T-helper 9 cell (primary cell): ENCODE results near the gene RDH13.
A peak's percentile ranks its signal among the peaks of the same experiment; 100 is the strongest.

Experiments used
- DNase-seq: peaks from one replicate; pipeline ENCODE4 v3.0.0-alpha.2; 2020

Gene RDH13

GRCh38 chr19:55091955-55092354 is 29.0 kb upstream of the RDH13 start:
- no peak for DNase-seq

GRCh38 chr19:55091126-55091910 is 28.4 kb upstream of the RDH13 start:
- no peak for DNase-seq

- no peak for DNase-seq
Measured at GRCh38 chr19:55090564-55090963, 27.6 kb upstream of the RDH13 start.

- no peak for DNase-seq
Measured at GRCh38 chr19:55089342-55089944, 26.5 kb upstream of the RDH13 start.

- peak; percentile 83 for DNase-seq
Measured at GRCh38 chr19:55088543-55089341, 25.8 kb upstream of the RDH13 start.

- DNase-seq, result no peak
Measured at GRCh38 chr19:55088021-55088451, 25.1 kb upstream of the RDH13 start.

- no peak for DNase-seq
Measured at GRCh38 chr19:55087542-55087901, 24.6 kb upstream of the RDH13 start.

- DNase-seq, result no peak
Measured at GRCh38 chr19:55086730-55087541, 24.0 kb upstream of the RDH13 start.

GRCh38 chr19:55085923-55086715 is 23.2 kb upstream of the RDH13 start:
- no peak for DNase-seq

- no peak for DNase-seq
Measured at GRCh38 chr19:55084416-55084815, 21.5 kb upstream of the RDH13 start.

GRCh38 chr19:55083004-55083850 is 20.3 kb upstream of the RDH13 start:
- DNase-seq, result no peak

GRCh38 chr19:55082020-55082851 is 19.3 kb upstream of the RDH13 start:
- no peak for DNase-seq

GRCh38 chr19:55081770-55082019 is 18.7 kb upstream of the RDH13 start:
- no peak for DNase-seq

- DNase-seq, result peak; percentile 86
Measured at GRCh38 chr19:55080968-55081769, 18.2 kb upstream of the RDH13 start.

- no peak for DNase-seq
Measured at GRCh38 chr19:55080121-55080967, 17.4 kb upstream of the RDH13 start.

- no peak for DNase-seq
Measured at GRCh38 chr19:55079400-55080038, 16.6 kb upstream of the RDH13 start.

GRCh38 chr19:55078996-55079395 is 16.0 kb upstream of the RDH13 start:
- DNase-seq, result no peak

GRCh38 chr19:55077106-55077505 is 14.2 kb upstream of the RDH13 start:
- no peak for DNase-seq
